HL-60 (cell line): ENCODE measurements around the gene SBF1.

Experiments used
- DNase-seq, 2 experiments: peaks; one replicate each; pipeline ENCODE4 v3.0.0-alpha.2; 2010 to 2020; ENCODE audit warnings: low read depth in 1 of 2, low spot score in 1 of 2
- H3K27ac ChIP-seq: fragments of 250-450 bp; sonication (Bioruptor Pico); replicated peaks from 2 replicates; pipeline ENCODE4 v1.5.1; 2020; ENCODE audit warnings: mild to moderate bottlenecking, moderate library complexity
- H3K27me3 ChIP-seq: fragments of 250-450 bp; sonication (Bioruptor Pico); 2 replicates; pipeline ENCODE4 v1.5.1; 2021; ENCODE audit warnings: mild to moderate bottlenecking, moderate library complexity; ENCODE audit not compliant: insufficient read depth, poor library complexity, severe bottlenecking
- H3K4me3 ChIP-seq: replicated peaks from 2 replicates; pipeline ENCODE4 v1.5.1; 2011; ENCODE audit warnings: mild to moderate bottlenecking, control low read depth, low read length; ENCODE audit not compliant: insufficient read depth
- GABPA ChIP-seq: IDR thresholded peaks from 2 replicates; pipeline ENCODE4 v1.6.1; 2012; ENCODE audit warnings: low read depth
- POLR2AphosphoS5 ChIP-seq: IDR thresholded peaks from 2 replicates; pipeline ENCODE4 v1.6.1; 2012; ENCODE audit warnings: low read depth
- SPI1 ChIP-seq: IDR thresholded peaks from 2 replicates; pipeline ENCODE4 v1.6.1; 2012; ENCODE audit warnings: low read depth, mild to moderate bottlenecking, borderline replicate concordance
- long read RNA-seq: library from polyadenylated mRNA; unstranded; transcript quantifications from one replicate; pipeline ENCODE4 v2.0.0, GENCODE V29; 2020
- TF ChIP-seq, protein P1 (sequence below): IDR thresholded peaks from one replicate; pipeline ENCODE4 v1.5.1; 2011; ENCODE audit warnings: low read length, control low read depth, inconsistent platforms; ENCODE audit not compliant: insufficient read depth
- TF ChIP-seq, protein P2 (sequence below): IDR thresholded peaks from 2 replicates; pipeline ENCODE4 v1.6.1; 2012; ENCODE audit warnings: low read depth; ENCODE audit not compliant: insufficient replicate concordance

The SBF1 gene, protein sequence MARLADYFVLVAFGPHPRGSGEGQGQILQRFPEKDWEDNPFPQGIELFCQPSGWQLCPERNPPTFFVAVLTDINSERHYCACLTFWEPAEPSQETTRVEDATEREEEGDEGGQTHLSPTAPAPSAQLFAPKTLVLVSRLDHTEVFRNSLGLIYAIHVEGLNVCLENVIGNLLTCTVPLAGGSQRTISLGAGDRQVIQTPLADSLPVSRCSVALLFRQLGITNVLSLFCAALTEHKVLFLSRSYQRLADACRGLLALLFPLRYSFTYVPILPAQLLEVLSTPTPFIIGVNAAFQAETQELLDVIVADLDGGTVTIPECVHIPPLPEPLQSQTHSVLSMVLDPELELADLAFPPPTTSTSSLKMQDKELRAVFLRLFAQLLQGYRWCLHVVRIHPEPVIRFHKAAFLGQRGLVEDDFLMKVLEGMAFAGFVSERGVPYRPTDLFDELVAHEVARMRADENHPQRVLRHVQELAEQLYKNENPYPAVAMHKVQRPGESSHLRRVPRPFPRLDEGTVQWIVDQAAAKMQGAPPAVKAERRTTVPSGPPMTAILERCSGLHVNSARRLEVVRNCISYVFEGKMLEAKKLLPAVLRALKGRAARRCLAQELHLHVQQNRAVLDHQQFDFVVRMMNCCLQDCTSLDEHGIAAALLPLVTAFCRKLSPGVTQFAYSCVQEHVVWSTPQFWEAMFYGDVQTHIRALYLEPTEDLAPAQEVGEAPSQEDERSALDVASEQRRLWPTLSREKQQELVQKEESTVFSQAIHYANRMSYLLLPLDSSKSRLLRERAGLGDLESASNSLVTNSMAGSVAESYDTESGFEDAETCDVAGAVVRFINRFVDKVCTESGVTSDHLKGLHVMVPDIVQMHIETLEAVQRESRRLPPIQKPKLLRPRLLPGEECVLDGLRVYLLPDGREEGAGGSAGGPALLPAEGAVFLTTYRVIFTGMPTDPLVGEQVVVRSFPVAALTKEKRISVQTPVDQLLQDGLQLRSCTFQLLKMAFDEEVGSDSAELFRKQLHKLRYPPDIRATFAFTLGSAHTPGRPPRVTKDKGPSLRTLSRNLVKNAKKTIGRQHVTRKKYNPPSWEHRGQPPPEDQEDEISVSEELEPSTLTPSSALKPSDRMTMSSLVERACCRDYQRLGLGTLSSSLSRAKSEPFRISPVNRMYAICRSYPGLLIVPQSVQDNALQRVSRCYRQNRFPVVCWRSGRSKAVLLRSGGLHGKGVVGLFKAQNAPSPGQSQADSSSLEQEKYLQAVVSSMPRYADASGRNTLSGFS (N-terminal part only)
- long read RNA-seq, partial matches to known transcripts: 29 of 31 reads
- long read RNA-seq, other reads (novel, unspliced or antisense): 1 of 31 reads

DNA sequence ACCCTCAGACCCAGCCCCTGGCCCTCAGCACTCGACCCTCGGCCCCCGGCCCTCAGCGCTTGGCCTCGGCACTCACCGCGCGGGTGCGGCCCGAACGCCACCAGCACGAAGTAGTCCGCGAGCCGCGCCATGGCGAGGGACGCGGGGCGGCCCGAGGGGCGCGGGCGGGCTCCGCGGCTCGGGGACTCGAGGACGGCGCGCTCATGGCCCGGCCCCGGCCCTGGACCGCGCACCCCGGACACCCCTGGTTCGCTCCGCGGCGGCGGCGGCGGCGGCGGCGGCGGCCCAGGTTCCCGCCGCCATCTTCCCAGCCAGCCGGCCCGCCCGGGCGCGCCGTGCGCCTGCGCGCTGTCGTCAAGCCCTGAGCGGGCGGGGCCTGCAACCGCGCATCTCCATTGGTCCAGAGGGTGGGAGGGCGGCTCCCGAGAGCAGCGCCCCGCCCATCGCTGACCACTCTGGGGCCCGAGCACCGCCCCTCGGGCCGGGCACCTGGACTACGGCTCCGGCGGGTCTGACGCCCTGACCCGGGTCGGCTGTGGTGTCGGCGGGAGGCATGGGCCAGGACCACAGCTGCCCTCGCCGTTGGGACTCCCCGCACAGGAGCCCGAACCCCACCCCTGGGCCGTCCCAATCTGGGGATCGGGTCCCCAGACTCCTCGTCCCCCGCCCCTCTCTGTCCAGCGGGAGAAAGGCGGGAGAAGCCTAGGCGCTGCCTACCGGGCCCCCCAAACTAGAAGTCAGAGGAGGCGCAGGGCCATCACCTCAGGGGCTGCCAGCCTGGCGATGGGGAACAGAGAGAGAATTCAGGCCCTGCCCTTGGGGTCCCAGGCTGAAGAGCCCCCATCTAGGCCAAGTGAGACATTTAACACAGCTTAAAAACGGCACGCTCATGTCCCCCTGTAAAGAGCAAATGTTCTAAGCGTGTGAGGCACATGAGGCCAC lies at the start of gene SBF1:
TSS of gene SBF1 (minus strand) at position 326 of the 942 bp plus-strand sequence. CDS start at position 131, 195 bp downstream.
- Histone ChIP-seq H3K27me3 (peaks cover 9% of the 10 kb centered on the region), H3K4me3 (peak within 1 kb of the TSS; percentile 64), H3K27ac (peak within 1 kb of the TSS; percentile 47)
- TF ChIP-seq POLR2AphosphoS5: no peak
- no peak for TF ChIP-seq GABPA
- TF ChIP-seq SPI1: no peak
- TF ChIP-seq, protein P1, sequence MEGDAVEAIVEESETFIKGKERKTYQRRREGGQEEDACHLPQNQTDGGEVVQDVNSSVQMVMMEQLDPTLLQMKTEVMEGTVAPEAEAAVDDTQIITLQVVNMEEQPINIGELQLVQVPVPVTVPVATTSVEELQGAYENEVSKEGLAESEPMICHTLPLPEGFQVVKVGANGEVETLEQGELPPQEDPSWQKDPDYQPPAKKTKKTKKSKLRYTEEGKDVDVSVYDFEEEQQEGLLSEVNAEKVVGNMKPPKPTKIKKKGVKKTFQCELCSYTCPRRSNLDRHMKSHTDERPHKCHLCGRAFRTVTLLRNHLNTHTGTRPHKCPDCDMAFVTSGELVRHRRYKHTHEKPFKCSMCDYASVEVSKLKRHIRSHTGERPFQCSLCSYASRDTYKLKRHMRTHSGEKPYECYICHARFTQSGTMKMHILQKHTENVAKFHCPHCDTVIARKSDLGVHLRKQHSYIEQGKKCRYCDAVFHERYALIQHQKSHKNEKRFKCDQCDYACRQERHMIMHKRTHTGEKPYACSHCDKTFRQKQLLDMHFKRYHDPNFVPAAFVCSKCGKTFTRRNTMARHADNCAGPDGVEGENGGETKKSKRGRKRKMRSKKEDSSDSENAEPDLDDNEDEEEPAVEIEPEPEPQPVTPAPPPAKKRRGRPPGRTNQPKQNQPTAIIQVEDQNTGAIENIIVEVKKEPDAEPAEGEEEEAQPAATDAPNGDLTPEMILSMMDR: no peak
- TF ChIP-seq, protein P2, sequence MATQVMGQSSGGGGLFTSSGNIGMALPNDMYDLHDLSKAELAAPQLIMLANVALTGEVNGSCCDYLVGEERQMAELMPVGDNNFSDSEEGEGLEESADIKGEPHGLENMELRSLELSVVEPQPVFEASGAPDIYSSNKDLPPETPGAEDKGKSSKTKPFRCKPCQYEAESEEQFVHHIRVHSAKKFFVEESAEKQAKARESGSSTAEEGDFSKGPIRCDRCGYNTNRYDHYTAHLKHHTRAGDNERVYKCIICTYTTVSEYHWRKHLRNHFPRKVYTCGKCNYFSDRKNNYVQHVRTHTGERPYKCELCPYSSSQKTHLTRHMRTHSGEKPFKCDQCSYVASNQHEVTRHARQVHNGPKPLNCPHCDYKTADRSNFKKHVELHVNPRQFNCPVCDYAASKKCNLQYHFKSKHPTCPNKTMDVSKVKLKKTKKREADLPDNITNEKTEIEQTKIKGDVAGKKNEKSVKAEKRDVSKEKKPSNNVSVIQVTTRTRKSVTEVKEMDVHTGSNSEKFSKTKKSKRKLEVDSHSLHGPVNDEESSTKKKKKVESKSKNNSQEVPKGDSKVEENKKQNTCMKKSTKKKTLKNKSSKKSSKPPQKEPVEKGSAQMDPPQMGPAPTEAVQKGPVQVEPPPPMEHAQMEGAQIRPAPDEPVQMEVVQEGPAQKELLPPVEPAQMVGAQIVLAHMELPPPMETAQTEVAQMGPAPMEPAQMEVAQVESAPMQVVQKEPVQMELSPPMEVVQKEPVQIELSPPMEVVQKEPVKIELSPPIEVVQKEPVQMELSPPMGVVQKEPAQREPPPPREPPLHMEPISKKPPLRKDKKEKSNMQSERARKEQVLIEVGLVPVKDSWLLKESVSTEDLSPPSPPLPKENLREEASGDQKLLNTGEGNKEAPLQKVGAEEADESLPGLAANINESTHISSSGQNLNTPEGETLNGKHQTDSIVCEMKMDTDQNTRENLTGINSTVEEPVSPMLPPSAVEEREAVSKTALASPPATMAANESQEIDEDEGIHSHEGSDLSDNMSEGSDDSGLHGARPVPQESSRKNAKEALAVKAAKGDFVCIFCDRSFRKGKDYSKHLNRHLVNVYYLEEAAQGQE: no peak
- peak; percentile 75 to 81 for DNase-seq

- TF ChIP-seq SPI1 (no peak), POLR2AphosphoS5 (0 out of 2 replicates have a peak, but pooled peaks have one; percentile 57), GABPA (no peak)
- peak overlapping the region; percentile 91 for H3K27ac ChIP-seq
- DNase-seq: no peak
These were observed 49.2 kb upstream of the SBF1 start for GRCh38 chr22:50523806-50524675.

DNA sequence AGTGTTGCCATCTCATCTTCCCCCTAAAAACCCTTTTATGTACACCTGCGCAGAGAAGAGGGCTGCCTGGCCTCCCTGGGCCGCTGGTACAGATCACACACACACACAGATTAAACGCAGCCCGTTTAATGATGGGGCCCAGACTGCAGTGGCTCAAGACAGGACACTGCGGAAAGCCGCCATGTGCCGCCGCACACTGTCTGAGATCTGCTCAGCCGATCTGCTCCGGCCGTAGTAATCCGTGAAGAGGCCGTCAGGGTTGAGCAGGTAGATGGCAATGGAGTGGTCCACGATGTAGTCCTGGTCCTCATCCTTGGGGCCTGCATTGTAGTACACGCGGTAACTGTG lies 48.6 kb upstream of the SBF1 start:
- no peak for DNase-seq
- TF ChIP-seq, protein P1: no peak
- TF ChIP-seq POLR2AphosphoS5 (no peak), GABPA (no peak), SPI1 (no peak)
- TF ChIP-seq, protein P2: no peak
- Histone ChIP-seq H3K4me3 (no peak overlapping the region), H3K27me3 (no peaks in the 10 kb centered on the region), H3K27ac (no peak overlapping the region)

More at GRCh38 chr22:50523806-50524675, 49.2 kb upstream of the SBF1 start:
- Histone ChIP-seq H3K27me3 (no peaks in the 10 kb centered on the region), H3K4me3 (peak overlapping the region; percentile 70)
